ENCODE data around the gene TBC1D1.

GRCh38 chr4:38020386-38020785 is 129.5 kb downstream of the TBC1D1 start:
- TF ChIP-seq EGR1 (IDR thresholded peaks at IDR 0.05; ENCODE audit: borderline replicate concordance, low read depth, low read length) (no peak), CREB1 (IDR thresholded peaks at IDR 0.05) (no peak), ZNF274 (IDR thresholded peaks at IDR 0.05; ENCODE audit: borderline replicate concordance, extremely low read depth, low read length) (no peak), ATF3 (IDR thresholded peaks at IDR 0.05; ENCODE audit: insufficient read depth, low read depth, low read length) (no peak), SRF (IDR thresholded peaks at IDR 0.05; ENCODE audit: low read depth, low read length) (no peak), POLR2A (IDR thresholded peaks at IDR 0.05; ENCODE audit: control extremely low read depth in 1 of 2, low read depth in 2 of 2, low read length in 2 of 2) (no peak), HDAC2 (IDR thresholded peaks at IDR 0.05; ENCODE audit: borderline replicate concordance in 1 of 2, low read depth in 2 of 2, low read length in 2 of 2) (no peak), JUND (IDR thresholded peaks at IDR 0.05; ENCODE audit: low read length) (no peak)
- TF ChIP-seq, protein P1, sequence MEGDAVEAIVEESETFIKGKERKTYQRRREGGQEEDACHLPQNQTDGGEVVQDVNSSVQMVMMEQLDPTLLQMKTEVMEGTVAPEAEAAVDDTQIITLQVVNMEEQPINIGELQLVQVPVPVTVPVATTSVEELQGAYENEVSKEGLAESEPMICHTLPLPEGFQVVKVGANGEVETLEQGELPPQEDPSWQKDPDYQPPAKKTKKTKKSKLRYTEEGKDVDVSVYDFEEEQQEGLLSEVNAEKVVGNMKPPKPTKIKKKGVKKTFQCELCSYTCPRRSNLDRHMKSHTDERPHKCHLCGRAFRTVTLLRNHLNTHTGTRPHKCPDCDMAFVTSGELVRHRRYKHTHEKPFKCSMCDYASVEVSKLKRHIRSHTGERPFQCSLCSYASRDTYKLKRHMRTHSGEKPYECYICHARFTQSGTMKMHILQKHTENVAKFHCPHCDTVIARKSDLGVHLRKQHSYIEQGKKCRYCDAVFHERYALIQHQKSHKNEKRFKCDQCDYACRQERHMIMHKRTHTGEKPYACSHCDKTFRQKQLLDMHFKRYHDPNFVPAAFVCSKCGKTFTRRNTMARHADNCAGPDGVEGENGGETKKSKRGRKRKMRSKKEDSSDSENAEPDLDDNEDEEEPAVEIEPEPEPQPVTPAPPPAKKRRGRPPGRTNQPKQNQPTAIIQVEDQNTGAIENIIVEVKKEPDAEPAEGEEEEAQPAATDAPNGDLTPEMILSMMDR (IDR thresholded peaks at IDR 0.05; ENCODE audit: control extremely low read depth in 1 of 3, insufficient read depth in 1 of 3, low read depth in 1 of 3, low read length in 3 of 3): no peak
